H9 (cell line): Measurements from ENCODE around the gene PFKP. TPM values are rescaled to one million over a fixed set of nuclear protein-coding genes. Genes with fewer than 3 reads are reported as not detected.

Experiments
- DNase-seq: peaks from one replicate; pipeline ENCODE4 v3.0.0-alpha.2; 2017
- H2AFZ ChIP-seq: one replicate; pipeline ENCODE4 v1.6.1; 2013; ENCODE audit warnings: mild to moderate bottlenecking, low read length, control low read depth, moderate library complexity
- H2AK5ac ChIP-seq: 2 replicates; pipeline ENCODE4 v1.6.1; 2013; ENCODE audit warnings: low read length, control low read depth, mixed read lengths; ENCODE audit not compliant: insufficient read length
- H2BK120ac ChIP-seq: one replicate; pipeline ENCODE4 v1.6.1; 2013; ENCODE audit warnings: low read depth, mild to moderate bottlenecking, low read length, control low read depth, inconsistent platforms; ENCODE audit not compliant: poor library complexity, severe bottlenecking
- H2BK12ac ChIP-seq: 2 replicates; pipeline ENCODE4 v1.6.1; 2013; ENCODE audit warnings: low read length, control low read depth, mixed read lengths, low read depth; ENCODE audit not compliant: insufficient read length
- H2BK15ac ChIP-seq: 2 replicates; pipeline ENCODE4 v1.6.1; 2013; ENCODE audit warnings: low read depth, low read length, control low read depth
- H2BK20ac ChIP-seq: one replicate; pipeline ENCODE4 v1.6.1; 2013; ENCODE audit warnings: low read depth, mild to moderate bottlenecking, low read length, control low read depth, inconsistent platforms; ENCODE audit not compliant: poor library complexity, severe bottlenecking
- H2BK5ac ChIP-seq: 2 replicates; pipeline ENCODE4 v1.6.1; 2013; ENCODE audit warnings: low read length, control low read depth, mixed read lengths; ENCODE audit not compliant: insufficient read length
- H3K14ac ChIP-seq: 2 replicates; pipeline ENCODE4 v1.6.1; 2013; ENCODE audit warnings: low read length, control low read depth; ENCODE audit not compliant: insufficient read depth
- H3K18ac ChIP-seq: 2 replicates; pipeline ENCODE4 v1.6.1; 2013; ENCODE audit warnings: low read depth, mild to moderate bottlenecking, mixed read lengths, low read length, control low read depth; ENCODE audit not compliant: insufficient read length
- H3K23ac ChIP-seq: 2 replicates; pipeline ENCODE4 v1.6.1; 2013; ENCODE audit warnings: low read length, control low read depth, mixed read lengths, low read depth; ENCODE audit not compliant: insufficient read length
- H3K23me2 ChIP-seq: 2 replicates; pipeline ENCODE4 v1.6.1; 2013; ENCODE audit warnings: low read depth, mild to moderate bottlenecking, mixed read lengths, low read length, control low read depth; ENCODE audit not compliant: insufficient read length, poor library complexity, severe bottlenecking
- H3K27ac ChIP-seq: 2 replicates; pipeline ENCODE4 v1.5.1; 2013; ENCODE audit warnings: low read length, control low read depth, mixed read lengths, low read depth; ENCODE audit not compliant: insufficient read length
- H3K27me3 ChIP-seq: 2 replicates; pipeline ENCODE4 v1.6.1; 2013; ENCODE audit warnings: low read length, control low read depth, inconsistent platforms; ENCODE audit not compliant: insufficient read depth
- H3K4ac ChIP-seq: 2 replicates; pipeline ENCODE4 v1.6.1; 2013; ENCODE audit warnings: low read depth, mild to moderate bottlenecking, control low read depth, inconsistent platforms, low read length, moderate library complexity
- H3K4me1 ChIP-seq: 2 replicates; pipeline ENCODE4 v1.6.1; 2013; ENCODE audit warnings: low read length, control low read depth, inconsistent platforms; ENCODE audit not compliant: insufficient read depth
- H3K4me2 ChIP-seq: 2 replicates; pipeline ENCODE4 v1.6.1; 2013; ENCODE audit warnings: low read length, control low read depth, mixed read lengths; ENCODE audit not compliant: insufficient read length, insufficient read depth
- H3K56ac ChIP-seq: 2 replicates; pipeline ENCODE4 v1.6.1; 2013; ENCODE audit warnings: low read depth, mild to moderate bottlenecking, mixed read lengths, low read length, control low read depth; ENCODE audit not compliant: insufficient read length
- H3K79me1 ChIP-seq: 2 replicates; pipeline ENCODE4 v1.6.1; 2013; ENCODE audit warnings: low read depth, mild to moderate bottlenecking, moderate library complexity, low read length, control low read depth, inconsistent platforms; ENCODE audit not compliant: insufficient read depth, poor library complexity, severe bottlenecking
- H3K79me2 ChIP-seq: 2 replicates; pipeline ENCODE4 v1.6.1; 2013; ENCODE audit warnings: low read length, control low read depth, inconsistent platforms; ENCODE audit not compliant: insufficient read depth
- H3K9ac ChIP-seq: 2 replicates; pipeline ENCODE4 v1.6.1; 2013; ENCODE audit warnings: low read length, control low read depth, mixed read lengths; ENCODE audit not compliant: insufficient read length; ENCODE audit errors: extremely low read depth
- H3K9me3 ChIP-seq: one replicate; pipeline ENCODE4 v1.6.1; 2013; ENCODE audit warnings: low read depth, low read length, inconsistent platforms; ENCODE audit not compliant: control insufficient read depth
- H3T11ph ChIP-seq: one replicate; pipeline ENCODE4 v1.6.1; 2013; ENCODE audit warnings: mild to moderate bottlenecking, low read length, control low read depth, inconsistent platforms
- H4K20me1 ChIP-seq: one replicate; pipeline ENCODE4 v1.6.1; 2013; ENCODE audit not compliant: control insufficient read depth, insufficient read length, insufficient read depth
- H4K5ac ChIP-seq: 2 replicates; pipeline ENCODE4 v1.6.1; 2013; ENCODE audit warnings: low read depth, mild to moderate bottlenecking, mixed read lengths, low read length, control low read depth; ENCODE audit not compliant: insufficient read length
- H4K8ac ChIP-seq: replicated peaks from 2 replicates; pipeline ENCODE4 v1.6.1; 2013; ENCODE audit warnings: low read length, control low read depth, mixed read lengths, low read depth; ENCODE audit not compliant: insufficient read length
- H4K91ac ChIP-seq: 2 replicates; pipeline ENCODE4 v1.6.1; 2013; ENCODE audit warnings: low read depth, mild to moderate bottlenecking, moderate library complexity, mixed read lengths, low read length, control low read depth; ENCODE audit not compliant: insufficient read length
- H3K27ac Mint-ChIP-seq, 3 experiments: 2 replicates in 2 of 3; 3 replicates in 1 of 3; pipeline ENCODE4 v1.8.0; 2020 to 2021; ENCODE audit warnings: mixed read lengths in 3 of 3, mild to moderate bottlenecking in 1 of 3, moderate library complexity in 1 of 3
- H3K27me3 Mint-ChIP-seq: 2 replicates; pipeline ENCODE4 v1.8.0; 2021; ENCODE audit warnings: low read depth, mild to moderate bottlenecking, moderate library complexity, mixed read lengths
- H3K36me3 Mint-ChIP-seq, 3 experiments: 2 replicates in 2 of 3; 3 replicates in 1 of 3; pipeline ENCODE4 v1.8.0; 2020 to 2021; ENCODE audit warnings: low read depth in 3 of 3, mixed read lengths in 3 of 3; ENCODE audit not compliant: insufficient read depth in 1 of 3
- H3K4me1 Mint-ChIP-seq, 2 experiments: 2 replicates each; pipeline ENCODE4 v1.8.0; 2020; ENCODE audit warnings: mixed read lengths in 2 of 2
- H3K4me3 Mint-ChIP-seq, 2 experiments: 2 replicates in 1 of 2; 3 replicates in 1 of 2; pipeline ENCODE4 v1.8.0; 2020 to 2021; ENCODE audit warnings: mild to moderate bottlenecking in 2 of 2, mixed read lengths in 2 of 2, moderate library complexity in 1 of 2
- H3K9me3 Mint-ChIP-seq, 2 experiments: 2 replicates in 1 of 2; 3 replicates in 1 of 2; pipeline ENCODE4 v1.8.0; 2020; ENCODE audit warnings: mild to moderate bottlenecking in 2 of 2, mixed read lengths in 2 of 2, moderate library complexity in 1 of 2
- CTCF ChIP-seq: fragments of 200-600 bp; sonication (generic); conservative IDR thresholded peaks from 3 replicates; pipeline ENCODE4 v1.8.0; 2021; ENCODE audit warnings: antibody characterized with exemption, mild to moderate bottlenecking
- WGBS: extraction: QIAGEN DNeasy Blood & Tissue Kit; methylation state at CpG from one replicate; pipeline ENCODE4 v1.1.7; 2013; ENCODE audit warnings: missing lambda C conversion rate, low lambda C conversion rate, mixed read lengths; ENCODE audit not compliant: insufficient read length; ENCODE audit errors: extremely low coverage; 5-methylcytosine and 5-hydroxymethylcytosine counted together
- total RNA-seq: library from RNA; stranded (reverse); gene quantifications from 2 replicates; pipeline ENCODE4 v1.2.1, GENCODE V29; 2021

Gene PFKP
- total RNA-seq, 1 experiment from 2014 or later = 145 TPM

GRCh38 chr10:3127921-3128320, 60.6 kb downstream of the PFKP start:
- no peaks in the 10 kb centered on the region for H3K23me2 ChIP-seq
- no peak overlapping the region for H3K23ac ChIP-seq
- H3K9ac ChIP-seq = no peak overlapping the region
- peaks cover 26 to 84% (median 83%) of the 10 kb centered on the region in 3 experiments for H3K36me3 Mint-ChIP-seq
- H4K91ac ChIP-seq = no peak overlapping the region
- no peak for DNase-seq
- no peak overlapping the region for H2BK5ac ChIP-seq
- H3T11ph ChIP-seq = no peak overlapping the region
- H3K18ac ChIP-seq = no peak overlapping the region
- H3K27ac Mint-ChIP-seq = 0 out of 7 replicates have a peak overlapping the region, but pooled peaks of 1 of the 3 experiments have one; percentile 49
- H3K56ac ChIP-seq = no peak overlapping the region
- H2AFZ ChIP-seq = no peak overlapping the region
- H3K9me3 ChIP-seq = no peaks in the 10 kb centered on the region
- no peaks in the 10 kb centered on the region for H4K20me1 ChIP-seq
- no peaks in the 10 kb centered on the region for H3K9me3 Mint-ChIP-seq
- H4K8ac ChIP-seq = no peak overlapping the region
- no peaks in the 10 kb centered on the region for H3K27me3 Mint-ChIP-seq
- H4K5ac ChIP-seq = no peak overlapping the region
- no peak overlapping the region for H2BK20ac ChIP-seq
- no CpG with 5 or more reads among the region's 10 CpGs for WGBS
- no peak overlapping the region for H2BK120ac ChIP-seq
- H3K27ac ChIP-seq = no peak overlapping the region
- no peaks in the 10 kb centered on the region for H3K79me1 ChIP-seq
- no peaks in the 10 kb centered on the region for H3K4me1 ChIP-seq
- H3K79me2 ChIP-seq = no peaks in the 10 kb centered on the region
- no peak overlapping the region for H2BK15ac ChIP-seq
- H3K4me3 Mint-ChIP-seq = no peak overlapping the region
- no peak overlapping the region for H3K14ac ChIP-seq
- no peaks in the 10 kb centered on the region for H3K27me3 ChIP-seq
- no peak overlapping the region for H2BK12ac ChIP-seq
- no peak overlapping the region for H3K4ac ChIP-seq
- H2AK5ac ChIP-seq = no peak overlapping the region
- no peaks in the 10 kb centered on the region for H3K4me1 Mint-ChIP-seq
- H3K4me2 ChIP-seq = no peak overlapping the region
- TF ChIP-seq CTCF = no peak
